ENCODE measurements around the gene SMIM23.

DNA sequence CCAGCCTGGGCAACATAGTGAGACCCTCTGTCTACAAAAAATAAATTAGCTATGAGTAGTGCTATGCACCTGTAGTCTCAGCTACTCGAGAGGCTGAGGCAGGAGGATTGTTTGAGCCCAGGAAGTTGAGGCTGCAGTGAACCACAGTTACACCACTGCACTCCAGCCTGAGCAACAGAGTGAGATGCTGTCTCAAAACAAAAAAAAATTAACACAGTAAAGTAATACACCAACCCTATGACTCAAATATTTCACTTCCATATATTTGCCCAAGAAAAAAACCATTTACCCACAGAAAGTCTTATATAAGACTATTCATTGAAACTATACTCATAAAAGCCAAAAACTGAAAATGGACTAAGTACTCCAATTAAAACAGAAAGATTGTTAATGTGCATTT lies 16.2 kb downstream of the SMIM23 start:
- TF ChIP-seq CTCF (IDR thresholded peaks at IDR 0.05), result no peak
- no peak for TF ChIP-seq POLR2A (IDR thresholded peaks at IDR 0.05)

Data from stomach (tissue), 4 donors.